ENCODE measurements around the gene TRIP11. TPM values are rescaled to one million over a fixed set of nuclear protein-coding genes. Genes with fewer than 3 reads are reported as not detected.
A peak's percentile ranks its signal among the peaks of the same experiment; 100 is the strongest.
"Not testable (repeated sequence)": the region's sequence is repeated elsewhere in the genome, so short reads cannot be mapped to it uniquely, and the experiment has no call there.

The TRIP11 gene
- polyA plus RNA-seq, 1 experiment = 35.5 TPM

DNA sequence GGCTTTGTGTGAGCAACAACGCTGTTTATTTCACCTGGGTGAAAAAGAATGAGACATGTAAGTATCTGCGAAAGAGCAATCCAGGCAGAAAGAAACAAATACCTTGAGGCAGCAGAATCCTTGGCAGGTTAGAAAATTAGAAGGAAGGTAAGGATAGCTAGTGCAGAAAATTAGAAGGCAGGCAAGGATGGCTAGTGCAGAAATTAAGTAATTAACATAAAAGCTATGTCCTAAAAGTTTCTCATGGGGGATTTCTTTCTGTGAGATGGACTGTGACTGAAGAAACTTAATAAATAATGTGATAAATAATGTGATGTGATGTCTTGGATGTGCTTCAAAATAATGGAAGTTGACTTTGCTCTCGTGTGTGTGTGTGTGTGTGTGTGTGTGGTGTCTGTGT lies 9.9 kb upstream of the TRIP11 start:
- ChIA-PET CTCF (no interaction called here), POLR2A (no interaction called here)
- Histone ChIP-seq H3K9me3 (ENCODE audit: control insufficient read depth, insufficient read depth, low read length) (no peaks in the 10 kb centered on the region), H3K4me3 (ENCODE audit: low read depth, low read length) (no peak overlapping the region), H3K27ac (ENCODE audit: low read depth, low read length) (no peak overlapping the region), H3K27me3 (ENCODE audit: control insufficient read depth, insufficient read depth, low read length) (no peaks in the 10 kb centered on the region)
- TF ChIP-seq, protein P1, sequence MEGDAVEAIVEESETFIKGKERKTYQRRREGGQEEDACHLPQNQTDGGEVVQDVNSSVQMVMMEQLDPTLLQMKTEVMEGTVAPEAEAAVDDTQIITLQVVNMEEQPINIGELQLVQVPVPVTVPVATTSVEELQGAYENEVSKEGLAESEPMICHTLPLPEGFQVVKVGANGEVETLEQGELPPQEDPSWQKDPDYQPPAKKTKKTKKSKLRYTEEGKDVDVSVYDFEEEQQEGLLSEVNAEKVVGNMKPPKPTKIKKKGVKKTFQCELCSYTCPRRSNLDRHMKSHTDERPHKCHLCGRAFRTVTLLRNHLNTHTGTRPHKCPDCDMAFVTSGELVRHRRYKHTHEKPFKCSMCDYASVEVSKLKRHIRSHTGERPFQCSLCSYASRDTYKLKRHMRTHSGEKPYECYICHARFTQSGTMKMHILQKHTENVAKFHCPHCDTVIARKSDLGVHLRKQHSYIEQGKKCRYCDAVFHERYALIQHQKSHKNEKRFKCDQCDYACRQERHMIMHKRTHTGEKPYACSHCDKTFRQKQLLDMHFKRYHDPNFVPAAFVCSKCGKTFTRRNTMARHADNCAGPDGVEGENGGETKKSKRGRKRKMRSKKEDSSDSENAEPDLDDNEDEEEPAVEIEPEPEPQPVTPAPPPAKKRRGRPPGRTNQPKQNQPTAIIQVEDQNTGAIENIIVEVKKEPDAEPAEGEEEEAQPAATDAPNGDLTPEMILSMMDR (IDR thresholded peaks at IDR 0.05; ENCODE audit: low read depth, low read length) = no peak
- no peak for DNase-seq (ENCODE audit: low read depth, low spot score)

DNA sequence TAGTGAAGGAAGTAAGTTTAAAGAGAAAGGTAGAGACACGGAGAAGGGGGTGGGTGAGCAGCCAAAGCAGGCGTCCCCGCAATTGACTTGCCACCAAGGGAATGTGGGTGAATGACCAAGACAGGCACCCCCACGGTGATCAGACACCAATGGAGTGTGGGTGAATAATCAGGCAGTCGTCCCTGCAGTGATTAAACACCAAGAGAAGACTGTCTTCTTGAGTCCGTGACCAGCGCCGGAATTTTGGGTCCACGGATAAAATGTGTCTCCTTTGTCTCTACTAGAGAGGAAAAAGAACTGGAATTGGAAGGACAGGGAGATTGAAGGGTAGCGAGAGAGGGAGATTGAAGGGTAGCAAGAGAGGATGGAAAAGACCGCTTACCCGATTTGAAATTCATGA lies 9.4 kb upstream of the TRIP11 start:
- POLR2A ChIA-PET; DNase-seq (ENCODE audit: low read depth, low spot score); CTCF ChIA-PET; H3K27ac ChIP-seq (ENCODE audit: low read depth, low read length); H3K4me3 ChIP-seq (ENCODE audit: low read depth, low read length); H3K9me3 ChIP-seq (ENCODE audit: control insufficient read depth, insufficient read depth, low read length); H3K27me3 ChIP-seq (ENCODE audit: control insufficient read depth, insufficient read depth, low read length): not testable (repeated sequence)

DNA sequence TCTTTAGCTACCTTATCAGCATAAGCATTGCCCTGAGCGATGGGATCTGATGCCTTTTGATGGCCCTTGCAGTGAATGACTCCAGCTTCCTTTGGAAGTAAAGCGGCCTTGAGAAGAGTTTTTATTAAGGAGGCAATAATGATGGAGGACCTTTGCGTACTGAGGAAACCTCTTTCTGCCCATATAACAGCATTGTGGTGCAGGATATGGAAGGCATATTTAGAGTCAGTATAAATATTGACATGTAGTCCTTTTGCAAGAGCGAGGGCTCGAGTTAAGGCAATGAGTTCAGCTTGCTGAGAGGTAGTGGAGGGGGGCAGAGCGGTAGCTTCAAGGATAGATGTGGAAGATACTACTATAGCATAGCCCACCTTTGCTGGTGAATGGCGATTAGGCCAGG lies 6.0 kb upstream of the TRIP11 start:
- H3K4me3 ChIP-seq (ENCODE audit: low read depth, low read length); CTCF ChIA-PET; H3K27me3 ChIP-seq (ENCODE audit: control insufficient read depth, insufficient read depth, low read length); H3K27ac ChIP-seq (ENCODE audit: low read depth, low read length); H3K9me3 ChIP-seq (ENCODE audit: control insufficient read depth, insufficient read depth, low read length); DNase-seq (ENCODE audit: low read depth, low spot score); POLR2A ChIA-PET: not testable (repeated sequence)

DNA sequence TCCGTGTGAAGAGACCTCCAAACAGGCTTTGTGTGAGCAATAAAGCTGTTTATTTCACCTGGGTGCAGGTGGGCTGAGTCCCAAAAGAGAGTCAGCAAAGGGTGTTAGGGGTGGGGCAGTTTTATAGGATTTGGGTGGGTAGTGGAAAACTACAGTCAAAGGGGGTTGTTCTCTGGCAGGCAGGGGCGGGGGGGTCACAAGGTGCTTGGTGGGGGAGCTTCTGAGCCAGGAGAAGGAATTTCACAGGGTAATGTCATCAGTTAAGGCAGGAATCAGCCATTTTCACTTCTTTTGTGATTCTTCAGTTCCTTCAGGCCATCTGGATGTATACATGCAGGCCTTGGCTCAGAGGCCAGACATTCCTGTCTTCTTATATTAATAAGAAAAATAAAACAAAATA lies 1.9 kb upstream of the TRIP11 start:
- H3K9me3 ChIP-seq (ENCODE audit: control insufficient read depth, insufficient read depth, low read length); POLR2A ChIA-PET; H3K27me3 ChIP-seq (ENCODE audit: control insufficient read depth, insufficient read depth, low read length); DNase-seq (ENCODE audit: low read depth, low spot score); H3K27ac ChIP-seq (ENCODE audit: low read depth, low read length); CTCF ChIA-PET; H3K4me3 ChIP-seq (ENCODE audit: low read depth, low read length): not testable (repeated sequence)

DNA sequence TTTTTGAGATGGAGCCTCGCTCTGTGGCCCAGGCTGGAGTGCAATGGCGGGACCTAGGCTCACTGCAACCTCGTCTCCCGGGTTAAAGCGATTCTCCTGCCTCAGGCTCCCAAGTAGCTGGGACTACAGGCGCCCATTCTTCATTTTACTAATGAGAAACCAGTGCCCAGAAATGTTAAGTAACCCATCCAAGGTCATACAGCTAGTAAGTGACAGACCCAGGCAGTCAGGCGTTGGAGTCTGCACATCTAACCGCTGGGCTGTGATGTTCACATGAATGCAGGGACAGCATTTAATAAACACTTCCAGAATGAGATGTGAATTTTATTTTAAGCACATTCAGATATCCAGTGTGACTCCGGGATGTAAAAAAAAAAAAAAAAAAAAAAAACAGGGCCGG lies 1.3 kb upstream of the TRIP11 start:
- no peak for DNase-seq (ENCODE audit: low read depth, low spot score)
- Histone ChIP-seq H3K9me3 (ENCODE audit: control insufficient read depth, insufficient read depth, low read length) (no peaks in the 10 kb centered on the region), H3K27me3 (ENCODE audit: control insufficient read depth, insufficient read depth, low read length) (no peaks in the 10 kb centered on the region), H3K27ac (ENCODE audit: low read depth, low read length) (no peak overlapping the region), H3K4me3 (ENCODE audit: low read depth, low read length) (peak overlapping the region; percentile 86; the same call in 1 of the 2 replicates)
- TF ChIP-seq, protein P1 (IDR thresholded peaks at IDR 0.05; ENCODE audit: low read depth, low read length) = no peak
- POLR2A ChIA-PET = no interaction called here
- CTCF ChIA-PET = interaction anchor here (1.1 kb wide), 1 partner anchor 65 kb away, joined by 4 read pairs; the partner anchor contains the start of gene ATXN3

DNA sequence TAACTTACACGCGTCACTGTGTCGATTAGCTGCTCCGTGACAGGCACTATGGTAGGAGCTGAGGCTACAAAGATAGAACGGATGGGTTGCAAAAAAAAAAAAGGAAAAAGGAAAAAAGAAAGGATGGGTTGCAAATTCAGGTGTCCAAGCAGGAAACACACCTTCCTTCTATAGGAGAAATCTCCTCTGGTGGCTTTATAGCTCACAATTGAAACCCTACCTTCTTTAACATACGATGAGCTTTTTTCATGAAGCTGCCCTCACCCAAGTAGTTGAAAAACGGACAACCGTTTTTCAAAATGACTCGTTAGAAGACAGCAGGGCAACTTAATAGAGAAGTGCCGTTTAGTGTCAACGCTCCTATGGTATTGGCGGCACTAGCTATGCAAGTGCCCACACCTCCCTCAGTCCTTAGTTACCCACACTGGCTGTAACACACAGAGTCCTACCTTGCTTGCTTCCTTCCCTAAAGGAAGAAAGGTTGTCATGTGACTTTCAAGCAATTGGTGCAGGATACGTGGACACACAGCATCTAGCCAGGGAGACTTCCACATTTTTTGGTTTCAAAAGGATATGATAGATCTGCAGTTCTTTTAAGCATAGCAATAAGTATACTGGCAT lies 682 bp upstream of the TRIP11 start:
- ChIA-PET CTCF (interaction anchor here (0.7 to 1.1 kb wide), 2 partner anchors 65 to 787 kb away, joined by 4 read pairs; partner anchors contain the start of gene ATXN3), POLR2A (interaction anchor here (0.5 to 2.0 kb wide), 11 partner anchors 11 to 546 kb away, joined by 3 to 15 read pairs (median 4); partner anchors contain the start of genes ATXN3, CPSF2, FBLN5 and NDUFB1)
- H3K27me3 ChIP-seq (ENCODE audit: control insufficient read depth, insufficient read depth, low read length) = no peaks in the 10 kb centered on the region
- H3K4me3 ChIP-seq (ENCODE audit: low read depth, low read length) = peak overlapping the region; percentile 86
- H3K27ac ChIP-seq (ENCODE audit: low read depth, low read length) = peak overlapping the region; percentile 100
- DNase-seq (ENCODE audit: low read depth, low spot score) = peak; percentile 8
- TF ChIP-seq, protein P1 (IDR thresholded peaks at IDR 0.05; ENCODE audit: low read depth, low read length) = no peak
- H3K9me3 ChIP-seq (ENCODE audit: control insufficient read depth, insufficient read depth, low read length) = no peaks in the 10 kb centered on the region
